ENCODE data around the gene LNP1. TPM values are rescaled to one million over a fixed set of nuclear protein-coding genes. Genes with fewer than 3 reads are reported as not detected.

LNP1 gene
- total and polyA plus RNA-seq, 9 of the 15 experiments (the other 6 are each of a cell fraction or from before 2014, with no cell fraction given) = 1.9 to 5.2 (median 4.5) TPM

- TF ChIP-seq MGA (IDR thresholded peaks at IDR 0.05) (peak; percentile 41; the same call in 1 of the 2 replicates), SUPT5H (IDR thresholded peaks at IDR 0.05) (0 out of 2 replicates have a peak, but pooled peaks have one; percentile 40), ETS2 (tag; IDR thresholded peaks at IDR 0.05; ENCODE audit: borderline replicate concordance, poor library complexity, severe bottlenecking) (no peak), CEBPB (tag; IDR thresholded peaks at IDR 0.05) (no peak), POLR2H (tag; IDR thresholded peaks at IDR 0.05; ENCODE audit: low read depth) (peak; percentile 47; the same call in 1 of the 2 replicates), NEUROD1 (IDR thresholded peaks at IDR 0.05; ENCODE audit: borderline replicate concordance, low read depth, low read length, partially characterized antibody) (peak; percentile 59), E4F1 (CRISPR knock-in tag; IDR thresholded peaks at IDR 0.05; ENCODE audit: borderline replicate concordance) (no peak), CREB1 (IDR thresholded peaks at IDR 0.05) (no peak), CREB1 (CRISPR knock-in tag; IDR thresholded peaks at IDR 0.05) (peak; percentile 22; the same call in 1 of the 2 replicates), CTBP1 (IDR thresholded peaks at IDR 0.05; ENCODE audit: borderline replicate concordance) (peak; percentile 95), PCBP1 (IDR thresholded peaks at IDR 0.05; ENCODE audit: low read depth, low read length, poor library complexity, severe bottlenecking) (peak; percentile 77), ATF7 (IDR thresholded peaks at IDR 0.05) (peak; percentile 57; the same call in 1 of the 2 replicates), MBD2 (IDR thresholded peaks at IDR 0.05; ENCODE audit: borderline replicate concordance, low read depth) (peak; percentile 92), POLR2A (conservative IDR thresholded peaks at IDR 0.05) (peak; percentile 52)
Observed at GRCh38 chr3:100492059-100493006, 91.0 kb downstream of the LNP1 start, which contains the start of gene TMEM45A (continued).

All from K562 (cell line).